Esophagus squamous epithelium (tissue), 5 donors: ENCODE data around the gene HAPSTR1. TPM values are rescaled to one million over a fixed set of nuclear protein-coding genes. Genes with fewer than 3 reads are reported as not detected.
A peak's percentile ranks its signal among the peaks of the same experiment; 100 is the strongest.

ENCODE experiments used
- DNase-seq: peaks from one replicate; lab custom pipeline; 2025; lab: John Stamatoyannopoulos, UW
- H3K27ac ChIP-seq, 4 donors: fragments of 200-600 bp; sonication (generic); one replicate each; pipeline ENCODE4 v1.5.1; 2016 to 2019; ENCODE audit warnings: mild to moderate bottlenecking in 1 of 4
- H3K27me3 ChIP-seq, 4 donors: fragments of 200-600 bp; sonication (generic); 1 replicate in 3 of 4; 2 replicates in 1 of 4; pipeline versions ENCODE4 v1.5.1 to v1.6.0; 2017 to 2021; ENCODE audit warnings: antibody characterized with exemption in 1 of 4
- H3K36me3 ChIP-seq, 3 donors: fragments of 200-600 bp; sonication (generic); one replicate each; pipeline ENCODE4 v1.5.1; 2016 to 2019
- H3K4me1 ChIP-seq, 3 donors: fragments of 200-600 bp; sonication (generic); one replicate each; pipeline ENCODE4 v1.5.1; 2017 to 2019
- H3K4me3 ChIP-seq, 4 donors: fragments of 200-600 bp; sonication (generic); 1 replicate in 3 of 4; 2 replicates in 1 of 4; pipeline ENCODE4 v1.5.1; 2016 to 2019; ENCODE audit warnings: mild to moderate bottlenecking in 2 of 4, moderate library complexity in 1 of 4
- H3K9me3 ChIP-seq, 3 donors: fragments of 200-600 bp; sonication (generic); one replicate each; pipeline ENCODE4 v1.5.1; 2016 to 2019
- POLR2A ChIP-seq, 4 donors: fragments of 450-650 bp; IDR thresholded peaks; one replicate each; pipeline ENCODE4 v1.6.1; 2017; ENCODE audit warnings: antibody characterized with exemption in 4 of 4, mild to moderate bottlenecking in 4 of 4, moderate library complexity in 3 of 4
- WGBS, 2 donors: methylation state at CpG; one replicate each; pipeline ENCODE4 v1.1.5; 2018; 5-methylcytosine and 5-hydroxymethylcytosine counted together
- intact Hi-C: fragments of 100-400 bp; cut with DNase I; formaldehyde crosslinking; loops from one replicate; pipeline ENCODE4 v1.15.0; 2022
- total RNA-seq, 4 donors: library from RNA; depleted of rRNA; stranded (reverse); fragments of >200 nt; gene quantifications; one replicate each; pipeline ENCODE4 v1.1.0, GENCODE V29; 2016
- TF ChIP-seq, protein P1 (sequence below), 6 experiments: fragments of 450-650 bp in 4 of 6; fragments of 200-600 bp in 2 of 6; sonication (generic) in 2 of 6; IDR thresholded peaks; one replicate each; pipeline ENCODE4 v1.5.1; 2016 to 2019; ENCODE audit warnings: antibody characterized with exemption in 6 of 6, mild to moderate bottlenecking in 4 of 6, moderate library complexity in 4 of 6
- donor health status: DM: yes; HTN: yes; CAD: no.

HAPSTR1 gene
- total RNA-seq, 4 donors from 2014 or later, result 37.8 to 59.8 (median 47.0) TPM

DNA sequence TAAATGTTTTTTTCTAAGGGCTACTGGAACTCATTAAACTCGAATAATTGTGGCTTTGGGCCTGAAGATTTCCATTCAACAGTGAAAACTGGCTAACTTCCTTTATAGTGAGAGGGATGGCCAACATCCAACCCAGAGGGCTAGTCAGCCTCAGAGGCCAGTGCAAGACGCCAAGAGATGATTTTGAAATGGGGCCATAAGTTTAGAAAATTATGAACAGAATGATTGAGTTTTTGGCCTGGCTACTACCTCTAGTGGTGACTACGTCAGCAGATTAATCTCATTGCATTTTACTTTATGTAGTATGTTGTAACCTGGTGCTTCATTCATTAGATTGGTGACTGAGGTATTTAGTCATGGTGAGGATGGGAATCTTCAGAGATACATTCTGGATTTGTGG lies 28.4 kb downstream of the HAPSTR1 start:
- no peak overlapping the region for H3K27ac ChIP-seq
- H3K9me3 ChIP-seq, result no peaks in the 10 kb centered on the region
- peaks cover 0 to 70% (median 12%) of the 10 kb centered on the region in 3 donors for H3K36me3 ChIP-seq
- whole genome bisulfite sequencing, 2 donors, result 23 to 29% methylated on average over 3 of the region's 3 CpGs
- intact Hi-C loops, result loop anchor here (10.0 kb wide), 1 partner anchor 115 kb away; no protein-coding TSS in a partner anchor
- DNase-seq, result no peak
- no peaks in the 10 kb centered on the region for H3K27me3 ChIP-seq
- no peak overlapping the region for H3K4me3 ChIP-seq
- peaks cover 17 to 77% (median 25%) of the 10 kb centered on the region in 3 donors for H3K4me1 ChIP-seq
- no peak for TF ChIP-seq POLR2A (IDR thresholded peaks at IDR 0.05)
- TF ChIP-seq, protein P1, sequence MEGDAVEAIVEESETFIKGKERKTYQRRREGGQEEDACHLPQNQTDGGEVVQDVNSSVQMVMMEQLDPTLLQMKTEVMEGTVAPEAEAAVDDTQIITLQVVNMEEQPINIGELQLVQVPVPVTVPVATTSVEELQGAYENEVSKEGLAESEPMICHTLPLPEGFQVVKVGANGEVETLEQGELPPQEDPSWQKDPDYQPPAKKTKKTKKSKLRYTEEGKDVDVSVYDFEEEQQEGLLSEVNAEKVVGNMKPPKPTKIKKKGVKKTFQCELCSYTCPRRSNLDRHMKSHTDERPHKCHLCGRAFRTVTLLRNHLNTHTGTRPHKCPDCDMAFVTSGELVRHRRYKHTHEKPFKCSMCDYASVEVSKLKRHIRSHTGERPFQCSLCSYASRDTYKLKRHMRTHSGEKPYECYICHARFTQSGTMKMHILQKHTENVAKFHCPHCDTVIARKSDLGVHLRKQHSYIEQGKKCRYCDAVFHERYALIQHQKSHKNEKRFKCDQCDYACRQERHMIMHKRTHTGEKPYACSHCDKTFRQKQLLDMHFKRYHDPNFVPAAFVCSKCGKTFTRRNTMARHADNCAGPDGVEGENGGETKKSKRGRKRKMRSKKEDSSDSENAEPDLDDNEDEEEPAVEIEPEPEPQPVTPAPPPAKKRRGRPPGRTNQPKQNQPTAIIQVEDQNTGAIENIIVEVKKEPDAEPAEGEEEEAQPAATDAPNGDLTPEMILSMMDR (IDR thresholded peaks at IDR 0.05), result no peak

DNA sequence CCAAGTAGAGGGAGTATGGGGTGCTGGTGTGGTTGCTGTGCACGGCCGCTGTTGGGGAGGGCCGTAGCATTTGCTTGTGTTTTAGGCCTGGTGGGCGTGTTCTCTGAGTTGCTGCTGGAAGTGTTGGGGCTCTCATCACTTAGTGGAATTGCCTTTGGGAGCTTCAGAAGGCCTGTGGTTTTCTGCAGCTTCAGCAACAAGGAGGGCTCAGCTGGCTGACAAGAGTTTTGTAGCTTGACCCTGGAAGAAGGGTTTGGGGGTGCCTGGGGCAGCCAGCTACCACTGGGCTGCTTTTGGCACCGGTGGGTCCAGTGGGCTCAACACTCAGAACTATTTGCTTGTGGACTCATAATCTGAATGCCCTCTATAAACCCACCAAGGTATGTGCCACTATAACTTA lies 30.9 kb downstream of the HAPSTR1 start:
- WGBS, 2 donors, result 60% methylated on average over 1 of the region's 5 CpGs; no CpG with 5 or more reads in 1 of the 2 donors
- peaks cover 0 to 54% (median 3%) of the 10 kb centered on the region in 3 donors for H3K36me3 ChIP-seq
- no peaks in the 10 kb centered on the region for H3K9me3 ChIP-seq
- no peak overlapping the region for H3K4me3 ChIP-seq
- peak overlapping the region in 3 of 4 donors; percentile 52 to 76 (median 70) for H3K27ac ChIP-seq
- H3K27me3 ChIP-seq, result no peaks in the 10 kb centered on the region
- H3K4me1 ChIP-seq, result peaks cover 20 to 82% (median 27%) of the 10 kb centered on the region in 3 donors
- intact Hi-C loops, result loop anchor here (10.0 kb wide), 1 partner anchor 118 kb away; no protein-coding TSS in a partner anchor
- no peak for TF ChIP-seq POLR2A (IDR thresholded peaks at IDR 0.05)
- TF ChIP-seq, protein P1 (IDR thresholded peaks at IDR 0.05), result no peak
- DNase-seq, result no peak

- DNase-seq, result no peak
- TF ChIP-seq, protein P1 (IDR thresholded peaks at IDR 0.05), result no peak
- no peak for TF ChIP-seq POLR2A (IDR thresholded peaks at IDR 0.05)
- intact Hi-C loops, result loop anchor here (10.0 kb wide), 1 partner anchor 118 kb away; no protein-coding TSS in a partner anchor
- no peaks in the 10 kb centered on the region for H3K27me3 ChIP-seq
- peaks cover 0 to 47% (median 0%) of the 10 kb centered on the region in 3 donors for H3K36me3 ChIP-seq
- H3K27ac ChIP-seq, result peak overlapping the region; percentile 24 to 76 (median 61)
- no peak overlapping the region for H3K4me3 ChIP-seq
- H3K4me1 ChIP-seq, result peaks cover 25 to 83% (median 33%) of the 10 kb centered on the region in 3 donors
- WGBS, 2 donors, result 69 to 93% methylated on average over 2 of the region's 2 CpGs
- H3K9me3 ChIP-seq, result no peaks in the 10 kb centered on the region
These were observed 31.5 kb downstream of the HAPSTR1 start for GRCh38 chr16:9122969-9123368.

- TF ChIP-seq POLR2A (IDR thresholded peaks at IDR 0.05), result no peak
- TF ChIP-seq, protein P1 (IDR thresholded peaks at IDR 0.05), result no peak
- no peak overlapping the region for H3K4me3 ChIP-seq
- no peak for DNase-seq
- peaks cover 29 to 84% (median 37%) of the 10 kb centered on the region in 3 donors for H3K4me1 ChIP-seq
- peak overlapping the region; percentile 24 to 76 (median 61) for H3K27ac ChIP-seq
- H3K27me3 ChIP-seq, result no peaks in the 10 kb centered on the region
- intact Hi-C loops, result loop anchor here (10.0 kb wide), 1 partner anchor 119 kb away; no protein-coding TSS in a partner anchor
- 90 to 100% methylated on average over 3 to 7 of the region's 7 CpGs for WGBS, 2 donors
- peaks cover 0 to 44% (median 0%) of the 10 kb centered on the region in 3 donors for H3K36me3 ChIP-seq
- H3K9me3 ChIP-seq, result no peaks in the 10 kb centered on the region
These were observed 32.0 kb downstream of the HAPSTR1 start for GRCh38 chr16:9123401-9123800.

GRCh38 chr16:9123871-9124270 lies 32.4 kb downstream of the HAPSTR1 start:
- Histone ChIP-seq H3K4me3 (no peak overlapping the region), H3K27ac (peak overlapping the region; percentile 24 to 76 (median 61)), H3K27me3 (no peaks in the 10 kb centered on the region), H3K4me1 (peaks cover 31 to 85% (median 42%) of the 10 kb centered on the region in 3 donors), H3K9me3 (no peaks in the 10 kb centered on the region), H3K36me3 (peaks cover 0 to 40% (median 0%) of the 10 kb centered on the region in 3 donors)
- DNase-seq, result no peak
- intact Hi-C loops, result loop anchor here (10.0 kb wide), 1 partner anchor 119 kb away; no protein-coding TSS in a partner anchor
- TF ChIP-seq, protein P1 (IDR thresholded peaks at IDR 0.05), result no peak
- no peak for TF ChIP-seq POLR2A (IDR thresholded peaks at IDR 0.05)
- WGBS, 2 donors, result 32 to 67% methylated on average over 1 to 3 of the region's 5 CpGs
